Subcutaneous adipose tissue (tissue), 4 donors: ENCODE results near the gene ANO8. TPM values are rescaled to one million over a fixed set of nuclear protein-coding genes. Genes with fewer than 3 reads are reported as not detected.

ENCODE experiments used
- CTCF ChIP-seq: fragments of 450-650 bp; IDR thresholded peaks from one replicate; pipeline ENCODE4 v1.5.1; 2016; ENCODE audit warnings: low read depth, mild to moderate bottlenecking, control low read depth, antibody characterized with exemption, moderate library complexity
- total RNA-seq, 4 donors: library from RNA; depleted of rRNA; stranded (reverse); fragments of >200 nt; gene quantifications; one replicate each; pipeline ENCODE4 v1.1.0, GENCODE V29; 2016

ANO8 gene
- total RNA-seq, 4 donors from 2014 or later, result 5.4 to 30.3 (median 7.5) TPM

GRCh38 chr19:17319473-17320238, 15.0 kb downstream of the ANO8 start:
- TF ChIP-seq CTCF, result no peak

- no peak for TF ChIP-seq CTCF
Observed at GRCh38 chr19:17318966-17319365, 15.7 kb downstream of the ANO8 start.

- no peak for TF ChIP-seq CTCF
Observed at GRCh38 chr19:17314007-17314593, 20.6 kb downstream of the ANO8 start.

- no peak for TF ChIP-seq CTCF
Observed at GRCh38 chr19:17312189-17313113, 22.2 kb downstream of the ANO8 start.

- TF ChIP-seq CTCF, result no peak
Observed at GRCh38 chr19:17311455-17312188, 23.0 kb downstream of the ANO8 start.

- no peak for TF ChIP-seq CTCF
Observed at GRCh38 chr19:17309965-17310461, 24.6 kb downstream of the ANO8 start.
